GM18868 (cell line): ENCODE results near the gene CDC27.
"Not testable (repeated sequence)": the region's sequence is repeated elsewhere in the genome, so short reads cannot be mapped to it uniquely, and the experiment has no call there.

ENCODE experiments used
- ATAC-seq: cut with Tn5 transposase; IDR thresholded peaks from one replicate; pipeline ENCODE4 v1.9.1; 2021; ENCODE audit warnings: mild to moderate bottlenecking, moderate library complexity; ENCODE audit not compliant: unreplicated experiment

The CDC27 gene

DNA sequence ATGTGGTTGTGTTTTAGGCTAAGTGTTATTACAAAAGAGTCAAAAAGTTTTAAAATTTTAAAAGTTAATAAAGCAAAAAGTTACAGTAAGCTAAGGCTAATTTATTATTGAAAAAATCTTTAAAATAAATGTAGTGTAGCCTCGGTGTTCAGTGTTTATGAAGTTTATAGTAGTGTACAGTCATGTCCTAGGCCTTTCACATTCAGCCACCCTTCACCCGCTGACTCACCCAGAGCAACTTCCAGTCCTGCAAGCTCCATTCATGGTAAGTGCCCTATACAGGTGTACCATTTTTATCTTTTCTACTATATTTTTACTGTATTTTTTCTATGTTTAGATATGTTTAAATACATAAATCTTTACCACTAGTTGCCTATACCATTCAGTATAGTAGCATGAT lies 111.5 kb downstream of the CDC27 start:
- ATAC-seq = no peak

GRCh38 chr17:47076171-47076570 lies 112.9 kb downstream of the CDC27 start:
- no peak for ATAC-seq

DNA sequence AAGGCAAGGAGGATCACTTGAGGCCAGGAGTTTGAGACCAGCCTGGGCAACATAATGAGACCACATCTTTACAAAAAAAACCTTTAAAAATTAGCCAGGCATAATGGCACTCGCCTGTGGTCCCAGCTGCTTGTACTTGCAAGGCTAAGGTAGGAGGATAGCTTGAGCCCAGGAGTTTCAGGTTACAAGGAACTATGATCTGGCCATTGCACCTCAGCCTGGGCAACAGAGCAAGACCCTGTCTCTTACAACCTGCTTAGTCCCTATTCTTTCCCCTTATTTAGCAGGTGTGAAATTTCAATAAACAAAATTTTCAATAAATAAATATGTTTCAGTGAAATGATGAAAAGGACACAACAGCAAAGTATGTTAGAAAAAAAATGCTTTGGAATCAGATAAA lies 114.7 kb downstream of the CDC27 start:
- not testable (repeated sequence) for ATAC-seq

- not testable (repeated sequence) for ATAC-seq
These were observed 115.5 kb downstream of the CDC27 start for GRCh38 chr17:47073629-47074028.

- no peak for ATAC-seq
These were observed 116.2 kb downstream of the CDC27 start for GRCh38 chr17:47072886-47073285.

- ATAC-seq = not testable (repeated sequence)
These were observed 117.9 kb downstream of the CDC27 start for GRCh38 chr17:47071171-47071570.

GRCh38 chr17:47070266-47070665 lies 118.8 kb downstream of the CDC27 start:
- not testable (repeated sequence) for ATAC-seq
